T-helper 2 cell treated with Interferon-gamma antibody and Interleukin-4, amounts not matched to agents 5 μg/mL and 100 μg/mL, for 36 hours (primary cell): ENCODE data around the gene GPRASP2.
A peak's percentile ranks its signal among the peaks of the same experiment; 100 is the strongest.
"Not testable (repeated sequence)": the region's sequence is repeated elsewhere in the genome, so short reads cannot be mapped to it uniquely, and the experiment has no call there.

Experiments used
- DNase-seq: peaks from one replicate; pipeline ENCODE4 v3.0.0; 2021; ENCODE audit warnings: low spot score
- H3K27ac Mint-ChIP-seq: one replicate; pipeline ENCODE4 v1.8.0; 2021; ENCODE audit warnings: mild to moderate bottlenecking, mixed read lengths
- H3K27me3 Mint-ChIP-seq: one replicate; pipeline ENCODE4 v1.8.0; 2021; ENCODE audit warnings: low read depth, mixed read lengths
- H3K36me3 Mint-ChIP-seq: one replicate; pipeline ENCODE4 v1.8.0; 2021; ENCODE audit warnings: low read depth, mixed read lengths
- H3K4me1 Mint-ChIP-seq: one replicate; pipeline ENCODE4 v1.8.0; 2021; ENCODE audit warnings: low read depth, mixed read lengths
- H3K4me3 Mint-ChIP-seq: one replicate; pipeline ENCODE4 v1.8.0; 2022; ENCODE audit warnings: mild to moderate bottlenecking, moderate library complexity, mixed read lengths
- H3K9me3 Mint-ChIP-seq: one replicate; pipeline ENCODE4 v1.8.0; 2021; ENCODE audit warnings: mixed read lengths

Gene GPRASP2

DNA sequence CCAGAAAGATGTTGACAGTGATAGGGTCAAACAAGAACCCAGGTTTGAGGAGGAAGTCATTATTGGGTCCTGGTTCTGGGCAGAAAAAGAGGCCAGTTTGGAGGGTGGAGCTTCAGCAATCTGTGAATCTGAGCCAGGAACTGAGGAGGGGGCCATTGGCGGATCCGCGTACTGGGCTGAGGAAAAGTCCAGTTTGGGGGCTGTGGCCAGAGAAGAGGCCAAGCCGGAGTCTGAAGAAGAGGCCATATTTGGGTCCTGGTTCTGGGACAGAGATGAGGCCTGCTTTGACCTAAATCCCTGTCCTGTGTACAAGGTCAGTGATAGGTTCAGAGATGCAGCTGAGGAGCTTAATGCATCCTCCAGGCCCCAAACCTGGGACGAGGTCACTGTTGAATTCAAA, 3.7 kb downstream of the GPRASP2 start:
- peaks cover 11% of the 10 kb centered on the region for H3K4me1 Mint-ChIP-seq
- H3K27ac Mint-ChIP-seq, result no peak overlapping the region
- no peaks in the 10 kb centered on the region for H3K9me3 Mint-ChIP-seq
- H3K36me3 Mint-ChIP-seq, result no peaks in the 10 kb centered on the region
- peaks cover 14% of the 10 kb centered on the region for H3K27me3 Mint-ChIP-seq
- no peak for DNase-seq
- no peak overlapping the region for H3K4me3 Mint-ChIP-seq

DNA sequence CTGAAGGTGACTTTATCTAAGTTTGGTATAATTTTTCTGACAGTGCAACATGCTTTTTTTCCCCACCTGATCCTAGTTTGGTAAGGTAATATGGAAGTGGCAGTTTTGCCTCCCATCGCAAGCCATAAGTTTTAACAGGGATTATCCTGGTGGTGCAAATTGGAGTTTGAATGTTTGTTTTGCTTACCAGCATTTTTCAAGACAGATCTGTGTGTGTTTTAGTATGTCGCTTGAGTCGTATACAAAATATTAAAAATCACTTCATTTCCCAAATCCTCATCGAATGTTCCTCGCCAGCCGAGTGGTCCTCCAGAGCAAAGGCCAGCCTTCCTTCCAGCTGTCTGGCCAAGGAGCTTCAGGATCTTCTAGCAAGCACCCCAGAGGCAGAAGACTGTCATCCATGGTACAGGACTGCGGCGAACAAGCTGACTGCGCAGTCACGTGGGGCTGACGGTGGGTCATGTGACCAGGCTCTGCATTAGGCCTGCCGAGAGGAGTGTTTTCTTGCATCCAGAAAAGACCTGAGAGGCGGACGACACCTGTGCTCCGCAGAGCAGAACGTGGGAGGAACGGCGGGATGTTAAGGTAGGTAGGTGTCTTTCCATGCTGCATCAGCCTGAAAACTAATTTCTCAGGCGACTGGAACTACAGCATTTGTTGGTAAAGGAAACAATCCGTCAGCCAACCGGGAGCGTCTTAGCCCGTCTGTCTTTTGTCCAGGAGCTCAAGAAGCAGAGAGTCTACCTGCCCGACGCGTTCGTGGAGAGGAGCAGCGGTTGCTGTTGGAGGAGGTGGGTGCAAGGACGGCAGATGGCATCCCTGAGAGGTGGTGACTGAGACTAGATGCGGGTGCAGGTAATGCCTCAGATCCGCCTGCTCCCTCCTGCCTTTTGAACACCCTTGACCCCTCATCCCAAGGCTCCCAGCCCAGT, 8.3 kb downstream of the GPRASP2 start, which contains the start of gene GPRASP3:
TSS of gene GPRASP3 (plus strand) at position 507 of the 932 bp plus-strand sequence. CDS start 28,253 bp downstream, outside the sequence.
- H3K4me3 Mint-ChIP-seq, result peak within 1 kb of the TSS; percentile 94
- H3K36me3 Mint-ChIP-seq, result no peaks in the 10 kb centered on the region
- H3K27ac Mint-ChIP-seq, result peak within 1 kb of the TSS; percentile 81
- H3K4me1 Mint-ChIP-seq, result peaks cover 7% of the 10 kb centered on the region
- H3K27me3 Mint-ChIP-seq, result no peaks in the 10 kb centered on the region
- H3K9me3 Mint-ChIP-seq, result no peaks in the 10 kb centered on the region
- DNase-seq, result peak; percentile 67

DNA sequence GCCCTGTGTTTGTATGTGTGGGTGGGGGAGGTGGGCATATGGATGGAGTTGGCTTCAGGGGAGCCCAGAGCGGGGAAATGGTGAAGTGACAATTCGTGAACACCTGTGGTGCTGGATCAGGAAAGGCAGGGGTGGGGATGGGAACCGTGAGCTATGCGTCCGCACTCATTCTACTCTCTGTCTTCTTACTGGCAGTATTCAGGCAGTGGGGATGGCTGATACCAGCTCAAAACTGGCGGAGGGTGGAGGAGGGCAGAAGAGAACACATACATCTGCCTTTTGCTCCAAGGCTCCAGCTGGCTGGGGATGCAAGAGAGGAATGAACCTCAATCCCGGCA, 8.9 kb downstream of the GPRASP2 start:
- not testable (repeated sequence) for H3K27me3 Mint-ChIP-seq, H3K9me3 Mint-ChIP-seq
- peak overlapping the region; percentile 94 for H3K4me3 Mint-ChIP-seq

DNA sequence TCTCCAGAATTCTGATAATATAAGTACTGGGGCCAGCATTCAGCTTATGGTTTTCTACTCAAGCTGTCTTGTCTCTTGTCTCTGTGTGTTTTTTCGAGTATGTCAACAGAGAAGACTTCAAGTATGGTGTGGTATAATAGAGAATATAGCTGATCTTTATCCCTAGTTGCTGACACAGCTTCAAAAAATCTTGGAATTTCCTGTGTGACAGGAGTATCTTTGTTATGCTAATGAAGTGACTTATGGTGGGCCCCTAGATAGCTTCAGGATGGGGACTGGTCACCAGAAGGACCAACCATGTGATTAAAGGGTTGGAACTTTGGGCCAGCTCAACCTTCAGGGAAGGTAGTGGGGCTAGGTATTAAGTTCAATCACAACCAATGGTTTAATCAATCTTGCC, 11.2 kb downstream of the GPRASP2 start:
- Mint-ChIP-seq H3K36me3 (no peaks in the 10 kb centered on the region), H3K4me3 (no peak overlapping the region), H3K9me3 (no peaks in the 10 kb centered on the region), H3K27ac (no peak overlapping the region), H3K4me1 (peaks cover 7% of the 10 kb centered on the region), H3K27me3 (no peaks in the 10 kb centered on the region)
- DNase-seq, result no peak

More for the DNA sequence above, 8.9 kb downstream of the GPRASP2 start:
- DNase-seq, H3K27ac Mint-ChIP-seq, H3K4me1 Mint-ChIP-seq, H3K36me3 Mint-ChIP-seq: not testable (repeated sequence)

DNA sequence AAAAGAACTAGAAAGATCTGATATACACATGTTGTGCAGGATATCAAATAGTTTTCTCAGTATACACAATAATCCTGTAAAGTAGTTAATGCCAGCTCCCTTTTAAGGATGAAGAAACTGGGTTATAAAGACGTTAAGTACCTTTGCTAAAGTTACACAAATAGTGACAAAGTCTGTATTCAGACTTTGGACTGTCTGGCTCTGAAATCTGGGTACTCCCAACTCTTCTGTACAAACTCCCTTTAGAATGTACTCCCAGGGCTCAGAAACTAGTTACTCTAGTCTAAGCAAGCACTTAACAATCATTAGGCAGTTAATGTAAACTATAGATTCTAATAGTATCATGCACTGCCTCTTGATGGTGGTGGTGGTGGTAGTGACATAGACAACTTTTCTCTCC, 15.5 kb downstream of the GPRASP2 start:
- no peak overlapping the region for H3K27ac Mint-ChIP-seq
- H3K36me3 Mint-ChIP-seq, result no peaks in the 10 kb centered on the region
- no peak for DNase-seq
- no peak overlapping the region for H3K4me3 Mint-ChIP-seq
- H3K9me3 Mint-ChIP-seq, result no peaks in the 10 kb centered on the region
- no peaks in the 10 kb centered on the region for H3K27me3 Mint-ChIP-seq
- no peaks in the 10 kb centered on the region for H3K4me1 Mint-ChIP-seq

DNA sequence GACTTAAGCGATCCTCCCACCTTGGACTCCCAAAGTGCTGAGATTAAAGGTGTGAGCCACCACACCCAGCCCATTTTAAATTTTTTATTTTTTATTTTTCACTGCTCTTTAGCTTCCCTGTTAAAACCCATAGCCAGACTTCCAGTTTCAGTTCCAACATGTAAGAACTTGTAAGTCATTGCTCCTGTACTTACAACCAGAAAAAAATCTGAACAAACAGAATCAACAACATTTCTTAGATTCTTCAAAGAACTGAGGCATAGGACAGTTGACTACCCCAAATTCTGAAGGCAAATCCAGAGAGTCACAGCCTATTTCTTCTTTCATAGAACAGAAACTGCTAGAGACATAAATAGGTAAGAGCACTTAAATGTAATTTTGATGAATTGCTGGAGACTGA, 16.4 kb downstream of the GPRASP2 start:
- no peaks in the 10 kb centered on the region for H3K9me3 Mint-ChIP-seq
- DNase-seq, result no peak
- no peaks in the 10 kb centered on the region for H3K27me3 Mint-ChIP-seq
- no peaks in the 10 kb centered on the region for H3K4me1 Mint-ChIP-seq
- H3K36me3 Mint-ChIP-seq, result no peaks in the 10 kb centered on the region
- no peak overlapping the region for H3K27ac Mint-ChIP-seq
- H3K4me3 Mint-ChIP-seq, result no peak overlapping the region

DNA sequence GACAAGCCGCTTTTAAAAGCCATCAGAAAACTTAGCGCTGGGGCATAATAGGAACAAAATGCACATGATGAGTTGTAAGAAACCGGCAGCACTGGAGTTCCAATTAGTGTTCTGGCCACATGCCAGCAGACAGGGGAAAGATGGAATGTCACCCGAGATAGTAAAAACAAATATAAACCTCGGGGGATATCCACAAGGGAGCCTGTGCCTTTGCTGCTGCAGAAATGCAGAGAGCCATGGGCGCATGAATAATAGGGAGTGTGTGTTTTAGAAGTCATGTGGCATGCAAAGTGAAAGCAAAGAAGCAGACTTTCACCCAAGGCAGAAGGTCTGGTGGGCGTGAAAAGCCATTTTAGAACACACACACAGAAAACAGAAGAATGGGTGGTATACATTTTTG, 27.4 kb downstream of the GPRASP2 start:
- no peak overlapping the region for H3K4me3 Mint-ChIP-seq
- H3K9me3 Mint-ChIP-seq, result no peaks in the 10 kb centered on the region
- H3K36me3 Mint-ChIP-seq, result no peaks in the 10 kb centered on the region
- no peak for DNase-seq
- no peaks in the 10 kb centered on the region for H3K27me3 Mint-ChIP-seq
- peaks cover 2% of the 10 kb centered on the region for H3K4me1 Mint-ChIP-seq
- H3K27ac Mint-ChIP-seq, result no peak overlapping the region

DNA sequence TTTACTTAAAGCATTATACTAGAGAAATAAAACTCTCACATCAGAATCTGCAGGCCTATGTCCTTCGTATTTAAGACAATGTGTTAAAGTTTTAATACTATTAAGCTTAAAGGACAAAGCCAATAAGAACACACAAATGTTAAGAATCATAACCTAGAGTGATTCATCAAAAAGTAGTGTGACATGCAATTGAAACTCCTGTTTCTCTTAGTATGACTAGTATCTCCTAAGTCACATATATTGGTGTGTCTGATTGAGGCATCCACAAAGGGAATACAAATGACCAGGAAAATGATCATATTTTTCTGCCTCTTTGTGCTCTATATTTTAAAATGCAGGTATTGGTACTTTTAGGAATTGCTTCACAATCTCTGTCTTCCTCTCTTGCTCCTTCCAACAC, 32.1 kb downstream of the GPRASP2 start:
- H3K27ac Mint-ChIP-seq, result no peak overlapping the region
- H3K4me3 Mint-ChIP-seq, result no peak overlapping the region
- H3K4me1 Mint-ChIP-seq, result peaks cover 3% of the 10 kb centered on the region

DNA sequence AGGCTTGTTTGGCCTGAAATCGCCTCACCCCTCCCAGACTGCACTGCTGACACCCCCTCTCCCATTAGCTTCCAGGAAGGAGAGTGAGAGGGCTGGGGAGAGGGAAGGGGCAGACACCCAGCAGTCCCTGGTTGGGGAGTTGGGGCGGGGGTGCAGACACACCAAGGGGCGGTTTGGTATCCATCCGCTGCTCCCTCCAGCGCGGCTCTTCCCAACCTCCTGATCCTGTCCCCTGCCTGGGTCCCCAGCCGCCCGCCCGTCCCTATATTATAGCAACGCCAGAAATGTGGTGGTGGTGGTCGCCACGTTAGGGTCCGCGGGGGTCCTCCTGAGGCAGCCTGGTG, 33.2 kb downstream of the GPRASP2 start:
- Mint-ChIP-seq H3K36me3 (no peaks in the 10 kb centered on the region), H3K9me3 (no peaks in the 10 kb centered on the region), H3K4me3 (peak overlapping the region; percentile 50), H3K4me1 (peaks cover 3% of the 10 kb centered on the region), H3K27me3 (peaks cover 2% of the 10 kb centered on the region), H3K27ac (no peak overlapping the region)
- DNase-seq, result no peak

More for the DNA sequence above, 32.1 kb downstream of the GPRASP2 start:
- Mint-ChIP-seq H3K36me3 (no peaks in the 10 kb centered on the region), H3K9me3 (no peaks in the 10 kb centered on the region), H3K27me3 (peaks cover 2% of the 10 kb centered on the region)
- DNase-seq, result no peak

DNA sequence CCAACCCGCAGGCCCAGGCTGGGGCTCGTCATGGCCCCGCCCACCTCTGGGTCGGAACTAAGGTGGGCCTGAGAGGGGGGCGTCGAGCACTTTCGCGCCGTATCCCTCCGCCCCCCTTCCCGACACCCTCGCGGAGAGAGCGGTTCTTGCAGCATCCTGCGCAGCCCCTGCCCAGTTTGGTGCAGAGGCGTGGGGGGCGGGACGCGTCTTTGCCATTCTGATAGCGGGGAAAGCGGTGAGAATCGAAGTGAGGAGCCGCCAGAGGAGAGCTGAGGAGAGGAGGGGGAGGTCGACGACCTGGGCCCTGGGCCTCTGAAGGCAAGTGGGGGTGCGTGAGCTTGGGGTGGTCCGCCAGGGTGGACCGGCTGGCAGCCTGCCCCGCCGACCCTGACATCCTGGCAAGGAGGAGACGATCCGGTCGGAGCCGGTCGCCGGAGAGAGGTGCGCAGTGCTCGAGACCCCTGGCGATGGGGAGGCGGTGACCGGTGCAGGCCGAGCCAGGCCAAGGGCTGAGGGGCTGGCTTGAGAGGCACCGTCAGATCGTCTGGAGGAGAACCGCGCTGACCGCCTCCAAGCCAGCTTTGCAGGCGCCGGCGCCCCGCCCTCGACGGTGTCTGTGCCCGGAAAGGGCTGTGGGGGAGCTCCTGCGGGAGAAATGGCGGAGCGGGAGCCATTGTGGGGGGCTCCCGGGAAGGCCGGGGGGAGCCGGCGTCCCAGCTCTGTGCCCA, 33.8 kb downstream of the GPRASP2 start:
- Mint-ChIP-seq H3K9me3 (no peaks in the 10 kb centered on the region), H3K4me3 (peak overlapping the region; percentile 69), H3K36me3 (no peaks in the 10 kb centered on the region), H3K4me1 (peaks cover 3% of the 10 kb centered on the region), H3K27me3 (peaks cover 2% of the 10 kb centered on the region), H3K27ac (no peak overlapping the region)
- DNase-seq, result no peak

DNA sequence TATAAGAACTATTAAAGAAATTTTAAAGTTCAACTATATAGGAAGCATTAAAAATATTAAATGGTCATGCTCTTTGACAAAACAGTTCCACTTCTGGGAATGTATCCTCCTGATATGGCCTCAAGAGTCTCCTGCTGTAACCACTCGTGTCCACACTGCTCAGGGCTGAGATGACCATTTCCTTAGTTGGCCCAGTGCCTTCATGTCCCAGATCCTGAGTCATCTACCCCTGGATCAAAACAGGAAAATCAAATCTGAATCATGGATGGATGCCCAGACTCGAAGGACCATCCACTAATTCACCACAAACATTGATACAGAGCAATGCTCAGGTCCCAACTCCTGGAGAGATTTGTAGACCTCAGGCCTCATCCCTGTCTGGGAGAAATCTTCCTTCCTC, 53.0 kb downstream of the GPRASP2 start:
- Mint-ChIP-seq H3K27ac (no peak overlapping the region), H3K36me3 (peaks cover 2% of the 10 kb centered on the region), H3K27me3 (no peaks in the 10 kb centered on the region), H3K4me1 (peaks cover 4% of the 10 kb centered on the region), H3K9me3 (no peaks in the 10 kb centered on the region), H3K4me3 (no peak overlapping the region)
- no peak for DNase-seq

DNA sequence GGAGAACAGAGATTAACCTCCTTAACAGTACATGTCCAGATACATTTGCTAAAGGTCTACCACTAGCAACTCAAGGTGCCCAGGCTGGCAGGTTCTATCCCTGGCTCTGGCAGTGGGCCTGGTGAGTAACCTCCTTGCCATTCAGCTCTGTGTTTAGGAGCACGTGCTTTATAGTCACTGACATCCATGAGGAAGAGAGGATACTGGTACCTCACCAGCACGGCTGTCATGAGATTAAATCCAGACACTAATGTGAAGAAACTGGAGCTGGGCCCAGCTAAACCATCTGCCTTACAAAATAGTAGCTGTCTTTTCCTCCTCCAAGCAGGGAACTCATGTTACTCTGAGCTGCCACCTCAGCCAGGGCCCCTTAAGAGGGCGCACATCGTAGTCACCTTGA, 53.6 kb downstream of the GPRASP2 start:
- DNase-seq, result no peak
- no peaks in the 10 kb centered on the region for H3K9me3 Mint-ChIP-seq
- no peaks in the 10 kb centered on the region for H3K27me3 Mint-ChIP-seq
- no peak overlapping the region for H3K4me3 Mint-ChIP-seq
- H3K36me3 Mint-ChIP-seq, result peaks cover 2% of the 10 kb centered on the region
- peaks cover 4% of the 10 kb centered on the region for H3K4me1 Mint-ChIP-seq
- H3K27ac Mint-ChIP-seq, result no peak overlapping the region

DNA sequence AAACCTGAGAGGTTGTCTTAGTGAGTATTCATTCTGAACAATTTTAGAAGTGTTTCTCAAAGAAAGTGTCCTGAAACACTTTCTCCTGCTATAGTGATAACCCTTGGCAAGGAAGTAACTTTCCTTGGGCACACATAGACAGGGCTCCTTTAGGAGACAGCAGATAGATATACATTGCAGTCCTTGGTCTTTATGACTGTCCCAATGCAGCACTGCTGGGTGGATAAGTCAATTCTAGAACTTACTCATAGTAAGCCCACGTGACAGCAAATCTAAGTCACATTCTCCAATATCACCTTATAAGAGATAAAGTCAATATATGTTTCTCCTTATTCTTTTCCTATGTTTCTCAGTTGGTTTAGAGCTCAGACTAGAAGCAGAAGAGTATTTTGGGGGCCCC, 55.0 kb downstream of the GPRASP2 start:
- Mint-ChIP-seq H3K4me1 (peaks cover 7% of the 10 kb centered on the region), H3K9me3 (no peaks in the 10 kb centered on the region), H3K27ac (no peak overlapping the region), H3K36me3 (peaks cover 2% of the 10 kb centered on the region), H3K27me3 (no peaks in the 10 kb centered on the region), H3K4me3 (no peak overlapping the region)
- no peak for DNase-seq
